Measurements from ENCODE around the gene TNK1.

Gene TNK1

GRCh38 chr17:7346761-7347614 is 33.9 kb upstream of the TNK1 start:
- H3K36me3 ChIP-seq (ENCODE audit: insufficient read depth) = no peaks in the 10 kb centered on the region
- no peaks in the 10 kb centered on the region for H4K20me1 ChIP-seq (ENCODE audit: insufficient read depth)

GRCh38 chr17:7347630-7348477 is 33.0 kb upstream of the TNK1 start:
- no peak overlapping the region for H3K4me2 ChIP-seq
- H3K9ac ChIP-seq = no peak overlapping the region
- no peaks in the 10 kb centered on the region for H3K4me1 ChIP-seq (ENCODE audit: low read depth, poor library complexity, severe bottlenecking)
- H3K27ac ChIP-seq = no peak overlapping the region
- H3K79me2 ChIP-seq (ENCODE audit: insufficient read depth, low read depth) = no peaks in the 10 kb centered on the region
- no peaks in the 10 kb centered on the region for H3K27me3 ChIP-seq (ENCODE audit: insufficient read depth, low read depth)
- no peak for TF ChIP-seq CTCF (conservative IDR thresholded peaks at IDR 0.05; ENCODE audit: low read depth, low read length)
- no peaks in the 10 kb centered on the region for H4K20me1 ChIP-seq (ENCODE audit: insufficient read depth)
- H3K4me3 ChIP-seq (IDR thresholded peaks at IDR 0.05; ENCODE audit: insufficient read depth, low read depth, low read length) = no peak overlapping the region
- H2AFZ ChIP-seq (ENCODE audit: low read depth) = no peak overlapping the region
- no peaks in the 10 kb centered on the region for H3K36me3 ChIP-seq (ENCODE audit: insufficient read depth)

More at GRCh38 chr17:7346761-7347614, 33.9 kb upstream of the TNK1 start:
- H3K9ac ChIP-seq = no peak overlapping the region
- H3K27me3 ChIP-seq (ENCODE audit: insufficient read depth, low read depth) = no peaks in the 10 kb centered on the region
- no peak overlapping the region for H3K4me2 ChIP-seq
- no peak for TF ChIP-seq CTCF (conservative IDR thresholded peaks at IDR 0.05; ENCODE audit: low read depth, low read length)
- H3K4me1 ChIP-seq (ENCODE audit: low read depth, poor library complexity, severe bottlenecking) = no peaks in the 10 kb centered on the region
- no peak overlapping the region for H3K27ac ChIP-seq
- no peaks in the 10 kb centered on the region for H3K79me2 ChIP-seq (ENCODE audit: insufficient read depth, low read depth)
- no peak overlapping the region for H2AFZ ChIP-seq (ENCODE audit: low read depth)
- no peak overlapping the region for H3K4me3 ChIP-seq (IDR thresholded peaks at IDR 0.05; ENCODE audit: insufficient read depth, low read depth, low read length)

- TF ChIP-seq CTCF (conservative IDR thresholded peaks at IDR 0.05; ENCODE audit: low read depth, low read length) = no peak
- Histone ChIP-seq H3K9ac (no peak overlapping the region), H3K36me3 (ENCODE audit: insufficient read depth) (no peaks in the 10 kb centered on the region), H3K4me1 (ENCODE audit: low read depth, poor library complexity, severe bottlenecking) (no peaks in the 10 kb centered on the region), H3K4me3 (IDR thresholded peaks at IDR 0.05; ENCODE audit: insufficient read depth, low read depth, low read length) (no peak overlapping the region), H4K20me1 (ENCODE audit: insufficient read depth) (no peaks in the 10 kb centered on the region), H3K4me2 (no peak overlapping the region), H2AFZ (ENCODE audit: low read depth) (no peak overlapping the region), H3K27ac (no peak overlapping the region), H3K27me3 (ENCODE audit: insufficient read depth, low read depth) (no peaks in the 10 kb centered on the region), H3K79me2 (ENCODE audit: insufficient read depth, low read depth) (no peaks in the 10 kb centered on the region)
These were observed 32.2 kb upstream of the TNK1 start for GRCh38 chr17:7348478-7349242.

All from KMS-11 (cell line).